K562 (cell line): ENCODE results near the gene NPAS3. TPM values are rescaled to one million over a fixed set of nuclear protein-coding genes. Genes with fewer than 3 reads are reported as not detected.

Source experiments
- ATAC-seq: fragments of 200-7000 bp; cut with Tn5 transposase; 3 replicates; pipeline ENCODE4 v1.9.1; 2020; ENCODE audit warnings: moderate library complexity
- BruUV-seq: library from RNA; stranded (reverse); fragments of 400-500 nt; replicated peaks from 2 replicates; lab custom pipeline; 2021; lab: Mats Ljungman, UMichigan
- CTCF ChIA-PET: fragments of 300-600 bp; formaldehyde crosslinking; extraction: SDS; loops from one replicate; lab custom pipeline; 2021; ENCODE audit warnings: low intra/inter-chr PET ratio; lab: Yijun Ruan, JAX
- POLR2A ChIA-PET: fragments of 300-600, 350-650 bp; sonication (Branson Sonifier 250); formaldehyde crosslinking; extraction: SDS; loops from one replicate; lab custom pipeline; 2021; ENCODE audit warnings: antibody characterized with exemption, inconsistent platforms; lab: Yijun Ruan, JAX
- DNase-seq, 4 experiments: peaks; one replicate each; pipeline versions ENCODE4 v3.0.0 to v3.0.0-alpha.2; 2011 to 2018; ENCODE audit warnings: low spot score in 3 of 4, mixed read lengths in 3 of 4; ENCODE audit errors: extremely low read depth in 1 of 4
- FAIRE-seq: peaks from 2 replicates; lab custom pipeline; 2011; peaks lifted over from hg19 to GRCh38; lab: Jason Lieb, UNC
- H2AFZ ChIP-seq: 2 replicates; pipeline ENCODE4 v1.6.0; 2011; ENCODE audit warnings: low read depth, low read length, control low read depth, inconsistent platforms
- H3K27ac ChIP-seq: fragments of 200-600 bp; 3 replicates; pipeline ENCODE4 v1.8.0; 2011; ENCODE audit warnings: low read depth, mild to moderate bottlenecking, control low read depth, inconsistent platforms, low read length, moderate library complexity, mixed read lengths; ENCODE audit errors: extremely low read depth
- H3K27me3 ChIP-seq, 2 experiments: fragments of 300-600 bp in 1 of 2; 2 replicates in 1 of 2; 3 replicates in 1 of 2; pipeline versions ENCODE4 v1.6.0 to v1.8.0; 2011; ENCODE audit warnings: inconsistent platforms in 2 of 2, low read length in 2 of 2, mild to moderate bottlenecking in 1 of 2, mixed read lengths in 1 of 2, moderate library complexity in 1 of 2; ENCODE audit not compliant: control insufficient read depth in 2 of 2, insufficient read depth in 2 of 2
- H3K36me3 ChIP-seq: fragments of 300-600 bp; 3 replicates; pipeline ENCODE4 v1.8.0; 2011; ENCODE audit warnings: mild to moderate bottlenecking, low read length, inconsistent platforms; ENCODE audit not compliant: control insufficient read depth, insufficient read depth
- H3K4me1 ChIP-seq, 2 experiments: fragments of 200-600 bp in 1 of 2; replicated peaks in 1 of 2; 2 replicates in 1 of 2; 3 replicates in 1 of 2; pipeline versions ENCODE4 v1.5.1 to v1.8.0; 2011; ENCODE audit warnings: inconsistent platforms in 2 of 2, low read length in 2 of 2, mild to moderate bottlenecking in 1 of 2, mixed read lengths in 1 of 2, moderate library complexity in 1 of 2; ENCODE audit not compliant: control insufficient read depth in 2 of 2, insufficient read depth in 2 of 2
- H3K4me2 ChIP-seq: 2 replicates; pipeline ENCODE4 v1.6.1; 2011; ENCODE audit warnings: low read length, control low read depth, inconsistent platforms, mixed read lengths; ENCODE audit not compliant: insufficient read depth
- H3K4me3 ChIP-seq: fragments of 200-600 bp; sonication (generic), shearing (Covaris generic); 2 replicates; pipeline ENCODE4 v1.5.1; 2016; ENCODE audit warnings: control low read depth, inconsistent platforms
- H3K79me2 ChIP-seq: fragments of 200-600 bp; 3 replicates; pipeline ENCODE4 v1.8.0; 2011; ENCODE audit warnings: low read length, inconsistent platforms; ENCODE audit not compliant: control insufficient read depth, insufficient read depth
- H3K9ac ChIP-seq, 2 experiments: 2 replicates each; pipeline versions ENCODE4 v1.6.0 to v1.6.1; 2011; ENCODE audit warnings: low read depth in 2 of 2, low read length in 2 of 2, control low read depth in 1 of 2, inconsistent platforms in 1 of 2, mild to moderate bottlenecking in 1 of 2, mixed read lengths in 1 of 2; ENCODE audit not compliant: insufficient read depth in 1 of 2
- H3K9me1 ChIP-seq: one replicate; pipeline ENCODE4 v1.6.0; 2011; ENCODE audit warnings: inconsistent platforms, mild to moderate bottlenecking, low read length, moderate library complexity; ENCODE audit not compliant: control insufficient read depth, insufficient read depth
- H3K9me3 ChIP-seq: replicated peaks from 2 replicates; pipeline ENCODE4 v1.5.1; 2011; ENCODE audit warnings: low read depth, low read length, inconsistent platforms; ENCODE audit not compliant: control insufficient read depth, insufficient read depth
- H4K20me1 ChIP-seq: replicated peaks from 2 replicates; pipeline ENCODE4 v1.6.1; 2011; ENCODE audit warnings: low read length, inconsistent platforms, mixed read lengths; ENCODE audit not compliant: control insufficient read depth, insufficient read depth
- C11orf30 ChIP-seq: fragments of 450-650 bp; IDR thresholded peaks from 2 replicates; pipeline ENCODE4 v1.6.1; 2016; ENCODE audit warnings: low read depth, mild to moderate bottlenecking
- CBFA2T2 ChIP-seq: fragments of 450-650 bp; conservative IDR thresholded peaks from 2 replicates; pipeline ENCODE4 v1.6.1; 2017; ENCODE audit warnings: mild to moderate bottlenecking
- CLOCK ChIP-seq: fragments of 250-450 bp; sonication (Bioruptor Pico); IDR thresholded peaks from 2 replicates; pipeline ENCODE4 v1.4.0; 2020; ENCODE audit warnings: mild to moderate bottlenecking, moderate library complexity, borderline replicate concordance
- GTF2A2 ChIP-seq: IDR thresholded peaks from 2 replicates; pipeline ENCODE4 v1.6.1; 2016; ENCODE audit warnings: mild to moderate bottlenecking, missing genetic modification characterization, missing compliant biosample characterization
- GTF3C2 ChIP-seq: IDR thresholded peaks from 3 replicates; pipeline ENCODE4 v1.6.1; 2011; ENCODE audit warnings: borderline replicate concordance, mild to moderate bottlenecking, moderate library complexity; ENCODE audit not compliant: insufficient read length; ENCODE audit errors: extremely low read depth
- MAFF ChIP-seq: IDR thresholded peaks from 2 replicates; pipeline ENCODE4 v1.6.1; 2012; ENCODE audit warnings: low read length, improper control_type of control experiment
- MAFK ChIP-seq: IDR thresholded peaks from 2 replicates; pipeline ENCODE4 v1.6.1; 2011; ENCODE audit warnings: low read length, improper control_type of control experiment
- MBD2 ChIP-seq: sonication (generic); IDR thresholded peaks from 2 replicates; pipeline ENCODE4 v1.6.1; 2016; ENCODE audit warnings: low read depth, borderline replicate concordance
- RCOR1 ChIP-seq, 2 experiments: IDR thresholded peaks; 2 replicates each; pipeline ENCODE4 v1.6.1; 2012; ENCODE audit warnings: low read depth in 2 of 2, low read length in 2 of 2, borderline replicate concordance in 1 of 2, improper control_type of control experiment in 1 of 2
- RFX1 ChIP-seq: fragments of 450-650 bp; IDR thresholded peaks from 2 replicates; pipeline ENCODE4 v1.6.1; 2016; ENCODE audit warnings: mild to moderate bottlenecking, moderate library complexity
- SAP30 ChIP-seq: fragments of 200-600 bp; sonication (generic); IDR thresholded peaks from 2 replicates; pipeline ENCODE4 v1.6.1; 2012; ENCODE audit warnings: borderline replicate concordance, low read depth, mild to moderate bottlenecking, moderate library complexity, low read length, control low read depth, inconsistent platforms; ENCODE audit not compliant: insufficient read depth, poor library complexity, severe bottlenecking
- SREBF2 ChIP-seq: sonication (generic); formaldehyde crosslinking; IDR thresholded peaks from 2 replicates; pipeline ENCODE4 v1.4.0; 2020; ENCODE audit warnings: mild to moderate bottlenecking, missing genetic modification reagents
- TARDBP ChIP-seq: fragments of 450-650 bp; IDR thresholded peaks from 2 replicates; pipeline ENCODE4 v1.6.1; 2016
- TBP ChIP-seq: optimal IDR thresholded peaks from 2 replicates; pipeline ENCODE3; 2011; ENCODE audit warnings: low read depth, low read length, improper control_type of control experiment
- TEAD2 ChIP-seq: fragments of 450-650 bp; IDR thresholded peaks from 2 replicates; pipeline ENCODE4 v1.6.1; 2016; ENCODE audit warnings: missing genetic modification characterization, control low read depth, missing compliant biosample characterization
- XRCC3 ChIP-seq: fragments of 450-650 bp; IDR thresholded peaks from 2 replicates; pipeline ENCODE4 v1.6.1; 2017; ENCODE audit warnings: mild to moderate bottlenecking, moderate library complexity
- ZBTB17 ChIP-seq: fragments of 450-650 bp; formaldehyde crosslinking; IDR thresholded peaks from 2 replicates; pipeline ENCODE4 v1.4.0; 2020; ENCODE audit warnings: mild to moderate bottlenecking
- ZNF239 ChIP-seq: fragments of 250-450 bp; sonication (Bioruptor Pico); IDR thresholded peaks from 2 replicates; pipeline ENCODE4 v1.4.0; 2020; ENCODE audit warnings: mild to moderate bottlenecking
- ZNF316 ChIP-seq: fragments of 450-650 bp; IDR thresholded peaks from 2 replicates; pipeline ENCODE4 v1.6.1; 2016
- ZNF408 ChIP-seq: fragments of 250-450 bp; sonication (Bioruptor Pico); IDR thresholded peaks from 2 replicates; pipeline ENCODE4 v1.4.0; 2020; ENCODE audit warnings: low read depth, mild to moderate bottlenecking, moderate library complexity
- in situ Hi-C: fragments of 300-500 bp; cut with MboI; formaldehyde crosslinking; loops from 4 replicates; pipeline ENCODE4 v1.15.0; 2018; ENCODE audit warnings: inconsistent platforms, mixed read lengths
- intact Hi-C: fragments of 100-400 bp; cut with micrococcal nuclease; formaldehyde crosslinking; loops from 2 replicates; pipeline ENCODE4 v1.14.2; 2022
- polyA plus RNA-seq, 8 experiments: library from polyadenylated mRNA; depleted of rRNA in 4 of 8; stranded (reverse) in 5 of 8; unstranded in 3 of 8; fragments of >200 nt; fragmentation: Nextera tagmentation in 2 of 8; fragmentation: Illumina TruSeq in 1 of 8; extraction: Ambion mirVana in 2 of 8; extraction: Trizol in 1 of 8; gene quantifications; 2 replicates each; pipeline versions ENCODE4 v1.2.1 to v1.2.3, GENCODE V29; 2011 to 2014; ENCODE audit warnings: inconsistent platforms in 1 of 8, missing spikeins in 1 of 8
- total RNA-seq, 7 experiments: library from RNA; depleted of rRNA in 6 of 7; stranded (reverse); fragments of >200 nt in 6 of 7; fragmentation: Illumina TruSeq in 2 of 7; extraction: Trizol in 2 of 7; gene quantifications; 2 replicates each; pipeline versions ENCODE4 v1.2.1 to v1.2.3, GENCODE V29; 2011 to 2021; ENCODE audit warnings: low replicate concordance in 1 of 7

Gene NPAS3
- total and polyA plus RNA-seq, 9 of the 15 experiments (the other 6 are each of a cell fraction or from before 2014, with no cell fraction given): 0.04 TPM; not detected in 8

DNA sequence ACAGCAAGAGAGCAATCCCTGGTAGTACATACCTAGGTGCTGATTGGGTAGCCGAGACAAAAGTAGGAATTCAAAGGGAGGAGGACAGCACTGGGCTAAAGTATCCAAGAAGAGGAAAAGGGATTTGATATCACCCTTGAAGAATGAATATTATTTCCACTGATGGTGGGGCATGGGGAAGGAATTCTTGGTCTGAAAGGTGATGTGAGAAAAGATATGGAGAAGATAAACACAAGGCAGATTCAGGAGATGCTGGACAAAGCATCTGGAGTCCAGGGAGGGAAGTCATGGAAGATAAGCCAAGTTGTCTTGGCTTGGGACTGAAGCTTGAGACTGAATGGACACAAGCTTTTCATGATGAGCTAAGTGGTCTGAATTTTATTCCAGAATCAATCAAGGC lies 818.2 kb downstream of the NPAS3 start (continued):
- no peak for TF ChIP-seq CLOCK
- no peak for TF ChIP-seq SAP30
- no peak for TF ChIP-seq ZNF239 (CRISPR knock-in tag)
- TF ChIP-seq MBD2: no peak

DNA sequence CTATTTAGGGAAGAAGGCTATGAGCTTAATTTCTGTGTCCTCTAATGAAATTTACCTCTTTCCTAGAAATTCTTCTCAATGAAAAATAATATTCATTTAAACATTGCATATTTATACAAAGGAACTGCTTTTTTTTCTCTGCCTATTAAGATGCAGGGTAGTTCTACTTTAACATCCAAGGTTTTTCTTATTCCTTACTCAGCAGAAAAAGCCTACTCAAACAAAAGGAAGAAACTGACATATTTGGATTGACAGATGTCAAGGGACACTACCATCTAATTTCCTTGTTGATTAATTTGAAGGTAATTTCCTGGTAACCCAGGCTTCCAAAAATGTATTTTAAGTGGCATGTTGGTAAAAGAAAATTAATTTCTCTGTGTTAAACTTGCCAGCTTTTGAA lies 819.9 kb downstream of the NPAS3 start:
- no peaks in the 10 kb centered on the region for H3K79me2 ChIP-seq
- CTCF ChIA-PET: no interaction called here
- POLR2A ChIA-PET: no interaction called here

More for the DNA sequence above, 819.9 kb downstream of the NPAS3 start:
- TF ChIP-seq C11orf30: peak; percentile 24; the same call in 1 of the 2 replicates
- no peak for TF ChIP-seq ZNF408
- TF ChIP-seq ZNF316: peak; percentile 46; the same call in 1 of the 2 replicates
- TF ChIP-seq XRCC3: no peak
- no peak for TF ChIP-seq SREBF2 (CRISPR knock-in tag)
- no peak for TF ChIP-seq RFX1
- TF ChIP-seq TBP: no peak
- TF ChIP-seq GTF2A2: no peak
- peak; percentile 36; the same call in 1 of the 2 replicates for TF ChIP-seq MAFF
- TF ChIP-seq CBFA2T2: no peak
- TF ChIP-seq TEAD2: no peak
- TF ChIP-seq ZBTB17 (CRISPR knock-in tag): no peak
- peak; percentile 33; the same call in 1 of the 2 replicates for TF ChIP-seq MAFK
- no peak for TF ChIP-seq RCOR1 (IDR thresholded peaks at IDR 0.05; ENCODE audit: borderline replicate concordance in 1 of 2, low read depth in 2 of 2, low read length in 2 of 2)
- no peak for TF ChIP-seq GTF3C2
- no peak for TF ChIP-seq TARDBP
- TF ChIP-seq, all 486 proteins: peak for 4
- Histone ChIP-seq H3K4me2 (no peak overlapping the region), H3K9ac (no peak overlapping the region), H3K9me1 (no peaks in the 10 kb centered on the region), H3K27ac (no peak overlapping the region), H2AFZ (no peak overlapping the region), H4K20me1 (no peaks in the 10 kb centered on the region), H3K27me3 (no peaks in the 10 kb centered on the region; a peak in 1 of 5 replicates), H3K9me3 (no peaks in the 10 kb centered on the region), H3K36me3 (no peaks in the 10 kb centered on the region), H3K4me3 (no peak overlapping the region), H3K4me1 (no peaks in the 10 kb centered on the region)
- BruUV-seq: no TSS peak
- no peak for FAIRE-seq
- in situ Hi-C loops: no loop called here
- no peak for DNase-seq
- intact Hi-C loops: no loop called here
- no peak for ATAC-seq
